ENCODE data around the gene REPS1. TPM values are rescaled to one million over a fixed set of nuclear protein-coding genes. Genes with fewer than 3 reads are reported as not detected.

REPS1 gene
- total and polyA plus RNA-seq, 2 of the 13 experiments (the other 11 are each of a cell fraction or from before 2014, with no cell fraction given) = 36.4 to 38.3 TPM

GRCh38 chr6:138988469-138988834 is 399 bp upstream of the REPS1 start (continued):
- no peak for TF ChIP-seq ZNF33B (CRISPR knock-in tag; IDR thresholded peaks at IDR 0.05)
- no peak for TF ChIP-seq THAP8 (CRISPR knock-in tag; IDR thresholded peaks at IDR 0.05; ENCODE audit: borderline replicate concordance)
- no peak for TF ChIP-seq SMC3 (IDR thresholded peaks at IDR 0.05; ENCODE audit: low read length)
- no peak for TF ChIP-seq ZNF589 (CRISPR knock-in tag; conservative IDR thresholded peaks at IDR 0.05)
- no peak for TF ChIP-seq ZSCAN22 (CRISPR knock-in tag; IDR thresholded peaks at IDR 0.05)
- no peak for TF ChIP-seq ZFP90 (CRISPR knock-in tag; IDR thresholded peaks at IDR 0.05; ENCODE audit: borderline replicate concordance)
- no peak for TF ChIP-seq ZNF772 (CRISPR knock-in tag; IDR thresholded peaks at IDR 0.05)
- TF ChIP-seq ZNF572 (CRISPR knock-in tag; IDR thresholded peaks at IDR 0.05) = no peak
- TF ChIP-seq EEA1 (CRISPR knock-in tag; IDR thresholded peaks at IDR 0.05; ENCODE audit: borderline replicate concordance) = no peak
- TF ChIP-seq, protein P1, sequence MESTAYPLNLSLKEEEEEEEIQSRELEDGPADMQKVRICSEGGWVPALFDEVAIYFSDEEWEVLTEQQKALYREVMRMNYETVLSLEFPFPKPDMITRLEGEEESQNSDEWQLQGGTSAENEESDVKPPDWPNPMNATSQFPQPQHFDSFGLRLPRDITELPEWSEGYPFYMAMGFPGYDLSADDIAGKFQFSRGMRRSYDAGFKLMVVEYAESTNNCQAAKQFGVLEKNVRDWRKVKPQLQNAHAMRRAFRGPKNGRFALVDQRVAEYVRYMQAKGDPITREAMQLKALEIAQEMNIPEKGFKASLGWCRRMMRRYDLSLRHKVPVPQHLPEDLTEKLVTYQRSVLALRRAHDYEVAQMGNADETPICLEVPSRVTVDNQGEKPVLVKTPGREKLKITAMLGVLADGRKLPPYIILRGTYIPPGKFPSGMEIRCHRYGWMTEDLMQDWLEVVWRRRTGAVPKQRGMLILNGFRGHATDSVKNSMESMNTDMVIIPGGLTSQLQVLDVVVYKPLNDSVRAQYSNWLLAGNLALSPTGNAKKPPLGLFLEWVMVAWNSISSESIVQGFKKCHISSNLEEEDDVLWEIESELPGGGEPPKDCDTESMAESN (CRISPR knock-in tag; conservative IDR thresholded peaks at IDR 0.05) = no peak
- no peak for TF ChIP-seq ADNP (CRISPR knock-in tag; IDR thresholded peaks at IDR 0.05)
- TF ChIP-seq RXRA (CRISPR knock-in tag; IDR thresholded peaks at IDR 0.05) = no peak
- TF ChIP-seq ZNF296 (CRISPR knock-in tag; conservative IDR thresholded peaks at IDR 0.05) = no peak
- no peak for TF ChIP-seq MBNL3 (CRISPR knock-in tag; conservative IDR thresholded peaks at IDR 0.05)
- TF ChIP-seq GFI1 (CRISPR knock-in tag; IDR thresholded peaks at IDR 0.05; ENCODE audit: borderline replicate concordance) = no peak
